Cerebellar cortex (tissue), 1 donor: ENCODE data around the gene CALHM6.

Source experiments
- DNase-seq: peaks from one replicate; pipeline ENCODE4 v3.0.0-alpha.2; 2015; ENCODE audit warnings: low spot score

The CALHM6 gene

DNA sequence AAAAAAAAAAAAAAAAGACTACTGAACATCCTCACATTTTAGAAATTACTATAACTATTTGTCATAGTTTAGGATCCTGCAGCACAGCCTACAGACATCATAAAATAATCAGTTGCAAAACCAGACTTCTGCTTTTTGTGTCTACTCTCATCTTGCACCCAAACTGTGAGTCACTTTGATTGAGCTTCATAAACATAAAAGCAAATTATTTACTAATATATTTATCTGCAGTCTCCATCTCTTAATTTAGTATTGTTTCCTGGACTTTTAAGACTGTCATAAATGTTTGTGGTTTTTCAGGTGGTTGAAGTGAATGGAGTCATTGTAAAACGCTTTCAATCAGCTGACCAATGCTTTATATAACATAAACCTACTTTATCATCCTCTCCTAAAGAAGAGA lies 14.8 kb upstream of the CALHM6 start:
- no peak for DNase-seq

GRCh38 chr6:116447052-116447451 lies 14.1 kb upstream of the CALHM6 start:
- no peak for DNase-seq

DNA sequence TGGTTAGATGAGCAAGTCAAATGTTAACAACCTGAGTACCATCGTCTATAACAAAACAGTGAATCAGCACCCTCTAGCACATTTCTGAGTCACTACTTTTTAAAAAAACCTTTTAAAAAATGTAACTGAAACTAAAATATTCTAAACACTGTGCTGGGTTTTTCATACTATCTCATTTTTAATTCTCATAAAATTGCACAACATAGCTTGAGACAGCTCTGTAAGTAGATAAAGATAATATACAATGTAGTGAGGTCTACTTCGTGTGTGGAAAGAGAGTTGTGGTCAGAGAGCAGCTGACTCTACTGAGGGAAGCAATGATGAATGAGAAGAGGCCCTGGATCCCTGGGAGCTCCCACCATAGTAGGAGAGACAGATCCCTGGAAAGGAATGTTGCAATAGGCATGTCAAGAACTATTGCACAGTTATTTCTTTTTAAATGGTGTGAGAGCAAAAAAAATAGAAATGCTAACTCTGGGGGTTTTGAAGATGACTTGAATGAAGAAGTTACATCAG lies 13.6 kb upstream of the CALHM6 start:
- DNase-seq: no peak

DNA sequence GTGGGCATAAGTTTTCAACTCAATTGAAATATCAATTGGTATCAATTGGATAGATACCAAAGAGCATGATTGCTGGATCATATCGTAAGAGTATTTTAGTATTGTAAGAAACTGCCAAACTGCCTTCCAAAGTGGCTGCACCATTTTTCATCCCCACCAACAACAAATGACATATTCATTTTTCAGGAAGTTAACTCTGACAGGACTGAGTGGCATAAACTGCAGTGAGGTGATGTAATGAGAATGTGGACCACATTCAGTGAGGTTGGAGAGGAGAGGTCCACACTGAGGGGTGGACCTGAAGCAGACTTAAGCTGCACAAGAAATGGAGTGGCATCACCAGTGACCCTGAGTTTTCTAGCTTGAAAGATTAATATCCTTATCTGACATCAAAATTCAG lies 11.6 kb upstream of the CALHM6 start:
- no peak for DNase-seq

- DNase-seq: no peak
Observed at GRCh38 chr6:116450185-116450710, 10.9 kb upstream of the CALHM6 start.

DNA sequence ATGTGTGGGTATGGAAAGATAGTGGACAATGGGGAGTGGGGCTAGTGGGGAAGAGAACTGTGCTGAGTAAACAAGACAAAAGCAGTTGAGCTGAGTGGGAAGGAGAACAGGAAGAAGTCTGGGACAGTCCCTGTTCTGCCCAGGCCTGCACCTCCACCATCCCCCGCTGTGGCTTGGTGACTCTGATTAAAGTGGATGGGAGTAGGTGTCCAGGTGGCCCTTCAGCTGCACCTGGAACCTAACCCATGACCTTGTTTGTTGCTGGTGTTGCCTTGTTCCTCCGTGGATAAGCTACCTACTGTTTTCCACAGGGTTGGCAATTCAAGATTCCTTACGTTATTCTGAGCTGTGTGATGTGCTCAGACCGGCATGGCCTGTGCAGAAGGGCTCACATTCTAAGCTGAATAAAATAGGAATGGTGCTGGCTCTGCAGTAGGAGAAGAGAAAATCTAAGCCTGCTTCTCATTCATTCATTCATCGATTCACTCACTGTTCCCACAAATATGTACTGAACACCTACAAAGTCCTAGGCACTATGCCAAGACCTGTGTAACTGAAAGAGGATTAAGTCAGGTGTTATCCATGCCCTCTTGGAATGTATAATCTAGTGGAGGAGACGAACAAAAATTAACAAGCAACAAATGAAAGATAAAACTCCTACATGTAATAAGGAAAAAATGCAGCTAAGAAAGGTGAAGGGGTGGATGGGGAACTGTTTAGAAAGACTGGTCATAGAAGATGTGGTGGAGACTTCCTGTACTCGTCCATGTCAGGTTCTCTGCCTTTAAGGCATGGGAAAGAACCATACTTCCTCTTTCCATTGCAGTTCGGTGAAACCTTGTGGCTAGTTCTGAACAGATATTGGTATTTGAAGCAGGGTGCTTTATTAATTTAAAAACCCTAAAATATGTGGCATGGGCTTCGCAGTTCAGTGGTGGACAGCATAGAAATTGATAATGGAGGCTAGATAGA lies 10.1 kb upstream of the CALHM6 start:
- no peak for DNase-seq

- no peak for DNase-seq
Observed at GRCh38 chr6:116451916-116452315, 9.3 kb upstream of the CALHM6 start.

- DNase-seq: no peak
Observed at GRCh38 chr6:116452531-116452930, 8.6 kb upstream of the CALHM6 start.

GRCh38 chr6:116456106-116456505 lies 5.1 kb upstream of the CALHM6 start:
- DNase-seq: no peak

GRCh38 chr6:116456927-116457326 lies 4.2 kb upstream of the CALHM6 start:
- no peak for DNase-seq

GRCh38 chr6:116458264-116458663 lies 2.9 kb upstream of the CALHM6 start:
- DNase-seq: no peak

DNA sequence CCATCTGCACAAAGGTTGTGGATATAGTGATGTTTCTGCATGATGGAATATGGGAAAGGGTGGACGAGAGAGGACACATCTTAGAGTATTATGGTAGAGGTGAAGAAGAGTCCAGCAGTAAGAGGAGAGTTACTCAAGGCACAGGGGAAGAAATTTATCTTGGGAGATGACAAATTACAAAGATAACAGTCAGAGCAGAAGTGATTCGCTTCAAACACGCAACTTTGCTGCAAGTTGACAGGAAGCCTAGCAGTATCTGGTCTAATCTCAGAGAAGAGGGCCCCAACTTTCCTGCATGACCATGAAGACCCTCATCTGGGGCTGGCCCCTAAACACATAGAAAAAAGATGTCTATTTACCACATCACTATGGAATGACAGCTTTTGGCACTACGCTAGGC lies 1.2 kb upstream of the CALHM6 start:
- DNase-seq: no peak

GRCh38 chr6:116461932-116462885 lies 1.0 kb downstream of the CALHM6 start:
- no peak for DNase-seq

GRCh38 chr6:116463301-116463700 lies 2.1 kb downstream of the CALHM6 start:
- no peak for DNase-seq

GRCh38 chr6:116465246-116465645 lies 4.1 kb downstream of the CALHM6 start:
- DNase-seq: no peak

GRCh38 chr6:116467096-116467495 lies 5.9 kb downstream of the CALHM6 start:
- DNase-seq: no peak

DNA sequence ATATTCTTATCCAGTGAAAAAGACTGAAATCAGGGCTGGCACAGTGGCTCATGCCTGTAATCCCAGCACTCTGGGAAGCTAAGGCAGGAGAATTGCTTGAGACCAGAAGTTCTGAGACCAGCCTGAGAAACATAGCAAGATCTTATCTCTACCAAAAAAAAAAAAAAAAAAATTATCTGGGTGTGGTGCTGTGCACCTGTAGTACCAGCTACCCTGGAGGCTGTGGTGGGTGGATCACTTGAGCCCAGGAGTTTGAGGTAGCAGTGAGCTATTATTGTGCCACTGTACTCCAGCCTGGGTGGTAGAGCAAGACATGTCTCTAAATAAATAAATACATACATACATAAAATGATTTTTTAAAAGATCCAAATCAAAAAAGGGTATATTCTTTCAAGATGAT lies 6.3 kb downstream of the CALHM6 start:
- no peak for DNase-seq

- DNase-seq: no peak
Observed at GRCh38 chr6:116468293-116468692, 7.1 kb downstream of the CALHM6 start.

DNA sequence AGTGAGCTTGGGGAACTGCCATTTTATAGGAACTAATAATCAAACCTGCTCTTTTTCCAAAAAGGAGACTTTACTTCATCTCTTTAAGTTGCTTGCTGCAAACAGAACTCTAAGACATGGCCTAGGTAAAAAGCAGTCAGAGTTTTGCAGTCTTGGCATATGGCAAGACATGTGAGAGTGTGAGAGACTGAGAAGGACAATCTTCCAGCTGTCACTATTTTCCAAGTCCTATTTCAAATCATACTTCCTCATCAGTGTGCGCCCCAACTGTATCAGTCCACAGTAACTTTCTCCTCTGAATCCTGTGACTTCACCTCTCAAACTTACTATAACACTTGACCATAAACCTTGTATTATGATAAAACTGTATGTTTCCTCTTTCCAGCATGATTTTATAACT lies 10.4 kb downstream of the CALHM6 start:
- DNase-seq: no peak

DNA sequence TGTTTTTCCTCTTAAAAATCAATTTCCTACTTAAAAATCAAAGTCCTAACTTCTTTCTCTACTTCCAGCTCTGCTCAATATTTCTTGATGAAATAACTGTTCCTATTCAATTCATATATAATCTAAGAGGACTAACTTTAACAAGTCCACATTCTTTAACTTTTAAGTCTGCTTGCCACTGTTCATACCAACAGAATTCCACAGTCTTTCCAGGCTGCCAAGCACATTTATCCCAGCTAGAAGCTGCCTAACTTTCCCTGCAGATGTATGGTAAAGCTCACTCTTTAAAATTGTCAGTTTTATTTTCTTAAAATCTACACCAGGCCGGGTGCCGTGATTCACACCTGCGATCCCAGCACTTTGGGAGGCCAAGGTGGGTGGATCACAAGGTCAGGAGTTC lies 11.5 kb downstream of the CALHM6 start:
- DNase-seq: no peak

DNA sequence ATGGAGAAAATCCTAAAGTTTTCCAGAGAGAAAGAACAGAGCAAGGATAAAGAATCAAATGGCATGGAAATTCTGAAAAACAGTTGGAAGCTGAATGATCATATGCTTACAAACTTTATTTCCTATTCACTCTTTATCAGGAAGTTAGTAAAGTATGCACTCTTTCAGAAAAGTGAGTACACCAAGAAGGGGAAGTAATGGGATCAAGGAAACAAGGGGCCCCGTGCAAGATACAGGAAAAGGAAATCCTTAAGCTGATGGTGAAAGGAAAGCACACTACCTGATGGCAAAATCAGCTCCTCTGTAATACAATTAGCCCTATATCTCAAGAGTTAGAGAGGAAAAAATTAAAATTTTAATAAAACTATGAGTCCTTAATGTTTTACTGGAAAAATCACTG lies 14.0 kb downstream of the CALHM6 start:
- no peak for DNase-seq

DNA sequence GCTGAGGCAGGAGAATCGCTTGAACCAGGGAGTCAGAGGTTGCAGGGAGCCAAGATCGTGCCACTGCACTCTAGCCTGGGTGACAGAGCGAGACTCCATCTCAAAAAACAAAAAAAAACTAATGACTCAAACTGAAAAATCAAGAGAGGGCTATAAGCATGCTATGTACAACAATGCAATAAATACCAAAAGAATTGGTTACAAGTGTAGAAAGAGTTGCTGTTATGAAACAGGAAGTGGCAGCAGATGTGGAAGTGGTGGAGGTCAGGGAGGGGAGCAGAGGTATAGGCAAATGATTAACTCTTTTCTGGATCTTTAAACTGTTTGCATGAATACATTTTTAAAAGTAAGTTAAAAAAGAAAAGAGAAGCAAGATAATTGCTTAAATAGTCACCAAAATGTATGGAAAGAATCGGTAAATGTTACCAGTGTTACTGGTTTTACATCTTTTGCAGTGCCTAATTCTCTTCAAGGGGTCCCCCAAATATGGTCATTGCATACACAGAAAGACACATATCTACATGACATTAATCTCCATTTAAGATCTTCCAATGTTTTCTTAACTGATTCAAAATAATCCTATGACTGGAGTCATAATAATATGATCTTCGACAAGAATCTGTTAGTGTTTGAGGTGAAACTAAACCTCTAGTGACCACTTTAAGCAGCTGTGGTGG lies 15.0 kb downstream of the CALHM6 start:
- no peak for DNase-seq
